ENCODE measurements around the gene ATAD3B. TPM values are rescaled to one million over a fixed set of nuclear protein-coding genes. Genes with fewer than 3 reads are reported as not detected.

Gene ATAD3B
- total and polyA plus RNA-seq, 2 of the 13 experiments (the other 11 are each of a cell fraction or from before 2014, with no cell fraction given) = 9.6 to 31.1 TPM

DNA sequence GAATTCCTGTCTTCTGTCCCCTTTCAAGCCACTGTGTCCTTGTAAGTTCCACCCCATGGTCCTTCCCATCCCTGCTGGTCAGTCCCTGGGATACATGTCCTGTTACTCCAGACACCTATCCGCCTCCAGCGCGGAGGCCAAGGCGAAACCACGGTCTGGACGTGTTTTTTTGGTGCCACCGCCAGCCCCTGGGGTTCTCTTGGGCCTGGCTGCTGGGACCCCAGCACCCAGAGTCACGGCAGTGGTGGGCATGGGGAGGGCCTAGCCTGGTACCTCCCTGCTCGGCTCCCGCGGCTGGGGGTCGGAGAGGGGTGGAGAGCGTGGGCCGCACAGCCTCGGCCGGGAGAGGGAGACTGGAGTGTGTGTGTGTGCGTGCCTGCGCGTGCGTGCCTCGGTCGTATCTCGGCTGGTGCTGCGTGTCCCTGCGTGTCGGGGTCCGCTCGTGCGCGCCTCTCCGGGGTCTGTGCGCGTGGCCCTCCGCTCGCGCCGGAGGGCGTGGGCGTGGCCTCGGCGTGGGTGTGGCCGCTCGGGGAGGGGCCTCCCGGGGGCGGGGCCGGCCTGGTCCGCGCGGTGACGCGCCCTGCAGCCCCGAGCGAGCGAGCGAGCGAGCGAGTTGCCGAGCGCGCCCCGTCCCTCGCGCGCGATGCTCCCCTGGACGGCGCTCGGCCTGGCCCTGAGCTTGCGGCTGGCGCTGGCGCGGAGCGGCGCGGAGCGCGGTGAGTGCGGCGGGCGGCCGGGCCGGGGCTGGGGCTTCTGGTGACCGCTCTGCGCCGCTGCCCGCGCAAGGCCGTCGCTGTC is 36.3 kb upstream of the ATAD3B start, which contains the start of gene VWA1 (continued):
- TF ChIP-seq HDAC6 (IDR thresholded peaks at IDR 0.05; ENCODE audit: low read depth, low read length) (no peak), ZNF747 (CRISPR knock-in tag; IDR thresholded peaks at IDR 0.05; ENCODE audit: borderline replicate concordance) (no peak), ASH2L (IDR thresholded peaks at IDR 0.05; ENCODE audit: insufficient read length, low read depth, low read length) (no peak), EHMT2 (IDR thresholded peaks at IDR 0.05; ENCODE audit: borderline replicate concordance, low read depth, low read length) (no peak), PITX1 (CRISPR knock-in tag; IDR thresholded peaks at IDR 0.05) (peak; percentile 64; the same call in 1 of the 2 replicates), NFIB (CRISPR knock-in tag; IDR thresholded peaks at IDR 0.05; ENCODE audit: borderline replicate concordance) (no peak), SPEN (CRISPR knock-in tag; IDR thresholded peaks at IDR 0.05; ENCODE audit: low read depth) (peak; percentile 64), ZNF124 (CRISPR knock-in tag; IDR thresholded peaks at IDR 0.05) (no peak), ZNF556 (CRISPR knock-in tag; IDR thresholded peaks at IDR 0.05; ENCODE audit: borderline replicate concordance) (peak; percentile 30; the same call in 1 of the 2 replicates), ZNF282 (IDR thresholded peaks at IDR 0.05; ENCODE audit: partially characterized antibody) (no peak), CHCHD3 (CRISPR knock-in tag; IDR thresholded peaks at IDR 0.05) (no peak), ZSCAN12 (CRISPR knock-in tag; IDR thresholded peaks at IDR 0.05) (no peak)
- TF ChIP-seq, protein P1, sequence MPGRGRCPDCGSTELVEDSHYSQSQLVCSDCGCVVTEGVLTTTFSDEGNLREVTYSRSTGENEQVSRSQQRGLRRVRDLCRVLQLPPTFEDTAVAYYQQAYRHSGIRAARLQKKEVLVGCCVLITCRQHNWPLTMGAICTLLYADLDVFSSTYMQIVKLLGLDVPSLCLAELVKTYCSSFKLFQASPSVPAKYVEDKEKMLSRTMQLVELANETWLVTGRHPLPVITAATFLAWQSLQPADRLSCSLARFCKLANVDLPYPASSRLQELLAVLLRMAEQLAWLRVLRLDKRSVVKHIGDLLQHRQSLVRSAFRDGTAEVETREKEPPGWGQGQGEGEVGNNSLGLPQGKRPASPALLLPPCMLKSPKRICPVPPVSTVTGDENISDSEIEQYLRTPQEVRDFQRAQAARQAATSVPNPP (CRISPR knock-in tag; IDR thresholded peaks at IDR 0.05) = no peak
- TF ChIP-seq, protein P2, sequence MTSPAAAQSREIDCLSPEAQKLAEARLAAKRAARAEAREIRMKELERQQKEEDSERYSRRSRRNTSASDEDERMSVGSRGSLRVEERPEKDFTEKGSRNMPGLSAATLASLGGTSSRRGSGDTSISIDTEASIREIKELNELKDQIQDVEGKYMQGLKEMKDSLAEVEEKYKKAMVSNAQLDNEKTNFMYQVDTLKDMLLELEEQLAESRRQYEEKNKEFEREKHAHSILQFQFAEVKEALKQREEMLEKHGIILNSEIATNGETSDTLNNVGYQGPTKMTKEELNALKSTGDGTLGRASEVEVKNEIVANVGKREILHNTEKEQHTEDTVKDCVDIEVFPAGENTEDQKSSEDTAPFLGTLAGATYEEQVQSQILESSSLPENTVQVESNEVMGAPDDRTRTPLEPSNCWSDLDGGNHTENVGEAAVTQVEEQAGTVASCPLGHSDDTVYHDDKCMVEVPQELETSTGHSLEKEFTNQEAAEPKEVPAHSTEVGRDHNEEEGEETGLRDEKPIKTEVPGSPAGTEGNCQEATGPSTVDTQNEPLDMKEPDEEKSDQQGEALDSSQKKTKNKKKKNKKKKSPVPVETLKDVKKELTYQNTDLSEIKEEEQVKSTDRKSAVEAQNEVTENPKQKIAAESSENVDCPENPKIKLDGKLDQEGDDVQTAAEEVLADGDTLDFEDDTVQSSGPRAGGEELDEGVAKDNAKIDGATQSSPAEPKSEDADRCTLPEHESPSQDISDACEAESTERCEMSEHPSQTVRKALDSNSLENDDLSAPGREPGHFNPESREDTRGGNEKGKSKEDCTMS (CRISPR knock-in tag; conservative IDR thresholded peaks at IDR 0.05) = no peak
- TF ChIP-seq, protein P3, sequence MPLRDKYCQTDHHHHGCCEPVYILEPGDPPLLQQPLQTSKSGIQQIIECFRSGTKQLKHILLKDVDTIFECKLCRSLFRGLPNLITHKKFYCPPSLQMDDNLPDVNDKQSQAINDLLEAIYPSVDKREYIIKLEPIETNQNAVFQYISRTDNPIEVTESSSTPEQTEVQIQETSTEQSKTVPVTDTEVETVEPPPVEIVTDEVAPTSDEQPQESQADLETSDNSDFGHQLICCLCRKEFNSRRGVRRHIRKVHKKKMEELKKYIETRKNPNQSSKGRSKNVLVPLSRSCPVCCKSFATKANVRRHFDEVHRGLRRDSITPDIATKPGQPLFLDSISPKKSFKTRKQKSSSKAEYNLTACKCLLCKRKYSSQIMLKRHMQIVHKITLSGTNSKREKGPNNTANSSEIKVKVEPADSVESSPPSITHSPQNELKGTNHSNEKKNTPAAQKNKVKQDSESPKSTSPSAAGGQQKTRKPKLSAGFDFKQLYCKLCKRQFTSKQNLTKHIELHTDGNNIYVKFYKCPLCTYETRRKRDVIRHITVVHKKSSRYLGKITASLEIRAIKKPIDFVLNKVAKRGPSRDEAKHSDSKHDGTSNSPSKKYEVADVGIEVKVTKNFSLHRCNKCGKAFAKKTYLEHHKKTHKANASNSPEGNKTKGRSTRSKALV (CRISPR knock-in tag; IDR thresholded peaks at IDR 0.05) = peak; percentile 66; the same call in 1 of the 2 replicates
- TF ChIP-seq, protein P4, sequence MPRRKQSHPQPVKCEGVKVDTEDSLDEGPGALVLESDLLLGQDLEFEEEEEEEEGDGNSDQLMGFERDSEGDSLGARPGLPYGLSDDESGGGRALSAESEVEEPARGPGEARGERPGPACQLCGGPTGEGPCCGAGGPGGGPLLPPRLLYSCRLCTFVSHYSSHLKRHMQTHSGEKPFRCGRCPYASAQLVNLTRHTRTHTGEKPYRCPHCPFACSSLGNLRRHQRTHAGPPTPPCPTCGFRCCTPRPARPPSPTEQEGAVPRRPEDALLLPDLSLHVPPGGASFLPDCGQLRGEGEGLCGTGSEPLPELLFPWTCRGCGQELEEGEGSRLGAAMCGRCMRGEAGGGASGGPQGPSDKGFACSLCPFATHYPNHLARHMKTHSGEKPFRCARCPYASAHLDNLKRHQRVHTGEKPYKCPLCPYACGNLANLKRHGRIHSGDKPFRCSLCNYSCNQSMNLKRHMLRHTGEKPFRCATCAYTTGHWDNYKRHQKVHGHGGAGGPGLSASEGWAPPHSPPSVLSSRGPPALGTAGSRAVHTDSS (CRISPR knock-in tag; conservative IDR thresholded peaks at IDR 0.05) = no peak
- TF ChIP-seq, protein P5, sequence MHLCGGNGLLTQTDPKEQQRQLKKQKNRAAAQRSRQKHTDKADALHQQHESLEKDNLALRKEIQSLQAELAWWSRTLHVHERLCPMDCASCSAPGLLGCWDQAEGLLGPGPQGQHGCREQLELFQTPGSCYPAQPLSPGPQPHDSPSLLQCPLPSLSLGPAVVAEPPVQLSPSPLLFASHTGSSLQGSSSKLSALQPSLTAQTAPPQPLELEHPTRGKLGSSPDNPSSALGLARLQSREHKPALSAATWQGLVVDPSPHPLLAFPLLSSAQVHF (CRISPR knock-in tag; IDR thresholded peaks at IDR 0.05) = no peak
- TF ChIP-seq, protein P6, sequence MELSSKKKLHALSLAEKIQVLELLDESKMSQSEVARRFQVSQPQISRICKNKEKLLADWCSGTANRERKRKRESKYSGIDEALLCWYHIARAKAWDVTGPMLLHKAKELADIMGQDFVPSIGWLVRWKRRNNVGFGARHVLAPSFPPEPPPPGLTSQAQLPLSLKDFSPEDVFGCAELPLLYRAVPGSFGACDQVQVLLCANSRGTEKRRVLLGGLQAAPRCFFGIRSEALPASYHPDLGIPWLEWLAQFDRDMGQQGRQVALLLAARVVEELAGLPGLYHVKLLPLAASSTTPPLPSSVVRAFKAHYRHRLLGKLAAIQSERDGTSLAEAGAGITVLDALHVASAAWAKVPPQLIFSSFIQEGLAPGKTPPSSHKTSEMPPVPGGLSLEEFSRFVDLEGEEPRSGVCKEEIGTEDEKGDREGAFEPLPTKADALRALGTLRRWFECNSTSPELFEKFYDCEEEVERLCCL (CRISPR knock-in tag; IDR thresholded peaks at IDR 0.05; ENCODE audit: borderline replicate concordance) = no peak
